ENCODE data around the gene STK16. TPM values are rescaled to one million over a fixed set of nuclear protein-coding genes. Genes with fewer than 3 reads are reported as not detected.
A peak's percentile ranks its signal among the peaks of the same experiment; 100 is the strongest.

STK16 gene
- total RNA-seq, 2 experiments from 2014 or later = 11.2 to 14.1 TPM

- Mint-ChIP-seq H3K9me3 (no peaks in the 10 kb centered on the region), H3K4me3 (peak overlapping the region; percentile 88), H3K27ac (peak overlapping the region; percentile 96), H3K36me3 (ENCODE audit: low read depth) (peaks cover 40% of the 10 kb centered on the region), H3K4me1 (ENCODE audit: low read depth) (peaks cover 79% of the 10 kb centered on the region), H3K27me3 (no peaks in the 10 kb centered on the region)
- Histone ChIP-seq H3K36me3 (ENCODE audit: insufficient read depth, low read length) (peaks cover 33% of the 10 kb centered on the region), H3K27me3 (ENCODE audit: control insufficient read depth in 1 of 2, insufficient read depth in 2 of 2, low read length in 2 of 2) (no peaks in the 10 kb centered on the region), H3K9me3 (ENCODE audit: control insufficient read depth in 1 of 2, insufficient read depth in 1 of 2, low read length in 2 of 2) (no peaks in the 10 kb centered on the region), H3K4me3 (ENCODE audit: low read length) (peak overlapping the region; percentile 99), H3K27ac (ENCODE audit: low read depth in 1 of 2, low read length in 2 of 2) (peak overlapping the region; percentile 95 to 98), H3K4me1 (ENCODE audit: insufficient read depth, low read length) (peaks cover 68% of the 10 kb centered on the region)
- DNase-seq (peak in 2 of 14 experiments; percentile 19 to 39), ATAC-seq (ENCODE audit: poor library complexity) (no peak)
- CTCF ChIA-PET = interaction anchor here (1.0 to 2.3 kb wide), 4 partner anchors 26 to 143 kb away, joined by 3 to 26 read pairs (median 4); no protein-coding TSS in a partner anchor
- no peak for TF ChIP-seq CTCF (IDR thresholded peaks at IDR 0.05)
- intact Hi-C loops (cut with DNase I, micrococcal nuclease) = loop anchor here in 1 of 2 experiments (1.0 to 5.0 kb wide), 3 partner anchors 7 to 69 kb away; partner anchors contain the start of genes ANKZF1, ATG9A, CNPPD1 and RETREG2
- POLR2A ChIA-PET = interaction anchor here (1.1 to 7.3 kb wide), 10 partner anchors 8 to 142 kb away, joined by 4 to 181 read pairs (median 16); partner anchors contain the start of genes ANKZF1, ATG9A, CNPPD1 and DNAJB2
Observed at GRCh38 chr2:219245899-219246230, 586 bp downstream of the STK16 start.

DNA sequence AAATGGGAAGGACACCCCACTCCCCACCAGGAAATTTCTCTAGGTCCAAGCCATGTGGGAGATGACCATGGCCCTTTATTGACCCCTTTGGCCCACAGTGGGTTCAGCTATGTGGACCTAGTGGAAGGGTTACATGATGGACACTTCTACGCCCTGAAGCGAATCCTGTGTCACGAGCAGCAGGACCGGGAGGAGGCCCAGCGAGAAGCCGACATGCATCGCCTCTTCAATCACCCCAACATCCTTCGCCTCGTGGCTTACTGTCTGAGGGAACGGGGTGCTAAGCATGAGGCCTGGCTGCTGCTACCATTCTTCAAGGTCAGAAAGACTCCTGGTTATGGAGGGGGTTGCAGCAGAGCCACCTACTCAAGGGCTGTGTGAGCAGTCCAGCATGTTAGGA, 1.3 kb downstream of the STK16 start:
- no peaks in the 10 kb centered on the region for H3K27me3 Mint-ChIP-seq
- ChIA-PET CTCF (interaction anchor here (1.0 to 2.3 kb wide), 4 partner anchors 31 to 142 kb away, joined by 3 to 26 read pairs (median 4); no protein-coding TSS in a partner anchor), POLR2A (interaction anchor here (1.2 to 7.3 kb wide), 8 partner anchors 8 to 142 kb away, joined by 4 to 181 read pairs (median 20); partner anchors contain the start of genes ANKZF1, ATG9A, CNPPD1 and DNAJB2)
- H3K4me3 Mint-ChIP-seq = peak overlapping the region; percentile 88
- Histone ChIP-seq H3K4me3 (ENCODE audit: low read length) (peak overlapping the region; percentile 52), H3K9me3 (ENCODE audit: control insufficient read depth in 1 of 2, insufficient read depth in 1 of 2, low read length in 2 of 2) (no peaks in the 10 kb centered on the region), H3K36me3 (ENCODE audit: insufficient read depth, low read length) (peaks cover 40% of the 10 kb centered on the region), H3K4me1 (ENCODE audit: insufficient read depth, low read length) (peaks cover 74% of the 10 kb centered on the region), H3K27ac (ENCODE audit: low read depth in 1 of 2, low read length in 2 of 2) (peak overlapping the region; percentile 95 to 98), H3K27me3 (ENCODE audit: control insufficient read depth in 1 of 2, insufficient read depth in 2 of 2, low read length in 2 of 2) (no peaks in the 10 kb centered on the region)
- no peak for DNase-seq
- no peaks in the 10 kb centered on the region for H3K9me3 Mint-ChIP-seq
- H3K36me3 Mint-ChIP-seq (ENCODE audit: low read depth) = peaks cover 47% of the 10 kb centered on the region
- intact Hi-C loops (cut with DNase I, micrococcal nuclease) = loop anchor here in 1 of 2 experiments (5.0 kb wide), 1 partner anchor 69 kb away; the partner anchor contains the start of genes CNPPD1 and RETREG2
- no peak for TF ChIP-seq CTCF (IDR thresholded peaks at IDR 0.05)
- ATAC-seq (ENCODE audit: poor library complexity) = no peak
- H3K4me1 Mint-ChIP-seq (ENCODE audit: low read depth) = peaks cover 82% of the 10 kb centered on the region
- peak overlapping the region; percentile 96 for H3K27ac Mint-ChIP-seq

DNA sequence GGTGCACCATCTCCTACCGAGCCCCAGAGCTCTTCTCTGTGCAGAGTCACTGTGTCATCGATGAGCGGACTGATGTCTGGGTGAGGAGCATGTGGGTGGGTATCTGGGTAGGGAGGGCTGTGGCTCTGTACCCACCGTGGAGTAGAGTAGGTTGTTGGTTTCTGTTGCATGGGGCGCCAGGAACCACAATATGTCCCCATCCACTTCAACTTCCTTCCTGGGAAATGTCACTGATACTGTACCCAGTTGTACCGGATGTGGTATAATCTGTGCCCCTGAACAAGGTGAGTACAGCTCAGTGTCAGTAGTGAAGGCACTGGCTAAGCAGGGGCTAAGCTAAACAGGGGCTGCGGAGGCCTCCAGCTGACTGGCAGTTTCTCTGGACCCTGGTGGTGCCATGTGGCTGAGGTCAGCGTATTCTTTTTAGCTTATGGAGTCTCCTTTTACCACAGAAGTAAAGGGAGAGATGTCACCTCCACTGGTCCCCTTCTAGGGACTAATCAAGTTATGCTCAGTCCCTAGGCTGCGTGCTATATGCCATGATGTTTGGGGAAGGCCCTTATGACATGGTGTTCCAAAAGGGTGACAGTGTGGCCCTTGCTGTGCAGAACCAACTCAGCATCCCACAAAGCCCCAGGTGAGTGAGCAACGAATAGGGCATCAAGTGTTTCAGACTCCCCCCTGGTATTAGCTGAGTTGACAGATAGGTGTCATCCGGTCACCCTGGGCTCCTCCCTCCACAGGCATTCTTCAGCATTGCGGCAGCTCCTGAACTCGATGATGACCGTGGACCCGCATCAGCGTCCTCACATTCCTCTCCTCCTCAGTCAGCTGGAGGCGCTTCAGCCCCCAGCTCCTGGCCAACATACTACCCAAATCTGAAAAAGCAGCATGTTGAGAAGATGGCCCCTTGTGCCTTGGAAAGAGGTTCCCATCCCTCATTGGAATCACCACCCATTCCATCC, 2.7 kb downstream of the STK16 start:
- no peaks in the 10 kb centered on the region for H3K9me3 Mint-ChIP-seq
- H3K27ac ChIP-seq (ENCODE audit: low read depth in 1 of 2, low read length in 2 of 2) = peak overlapping the region; percentile 61 to 98
- peaks cover 86% of the 10 kb centered on the region for H3K4me1 ChIP-seq (ENCODE audit: insufficient read depth, low read length)
- no peaks in the 10 kb centered on the region for H3K27me3 ChIP-seq (ENCODE audit: control insufficient read depth in 1 of 2, insufficient read depth in 2 of 2, low read length in 2 of 2)
- POLR2A ChIA-PET = interaction anchor here (0.7 to 10.1 kb wide), 15 partner anchors 10 to 356 kb away, joined by 3 to 202 read pairs (median 5); partner anchors contain the start of genes ABCB6, ANKZF1, ATG9A and CNPPD1
- H3K36me3 Mint-ChIP-seq (ENCODE audit: low read depth) = peaks cover 61% of the 10 kb centered on the region
- H3K4me1 Mint-ChIP-seq (ENCODE audit: low read depth) = peaks cover 92% of the 10 kb centered on the region
- H3K36me3 ChIP-seq (ENCODE audit: insufficient read depth, low read length) = peaks cover 44% of the 10 kb centered on the region
- H3K27ac Mint-ChIP-seq = peak overlapping the region; percentile 96
- H3K4me3 Mint-ChIP-seq = peak overlapping the region; percentile 88
- peak; percentile 25 to 93 (median 52) for DNase-seq
- H3K27me3 Mint-ChIP-seq = no peaks in the 10 kb centered on the region
- no peak for TF ChIP-seq CTCF (IDR thresholded peaks at IDR 0.05)
- ATAC-seq (ENCODE audit: poor library complexity) = peak; percentile 68
- no peaks in the 10 kb centered on the region for H3K9me3 ChIP-seq (ENCODE audit: control insufficient read depth in 1 of 2, insufficient read depth in 1 of 2, low read length in 2 of 2)
- CTCF ChIA-PET = interaction anchor here (1.5 to 3.8 kb wide), 3 partner anchors 47 to 88 kb away, joined by 5 to 30 read pairs (median 5); partner anchors contain the start of gene NHEJ1
- intact Hi-C loops (cut with DNase I, micrococcal nuclease) = loop anchor here in 1 of 2 experiments (5.0 kb wide), 1 partner anchor 71 kb away; the partner anchor contains the start of genes CNPPD1 and RETREG2
- peak overlapping the region; percentile 52 for H3K4me3 ChIP-seq (ENCODE audit: low read length)
